HG02884 (cell line): Measurements from ENCODE around the gene UNC5C.

Experiments
- ATAC-seq: cut with Tn5 transposase; IDR thresholded peaks from one replicate; pipeline ENCODE4 v1.9.1; 2021; ENCODE audit warnings: mild to moderate bottlenecking, moderate library complexity; ENCODE audit not compliant: unreplicated experiment

The UNC5C gene

DNA sequence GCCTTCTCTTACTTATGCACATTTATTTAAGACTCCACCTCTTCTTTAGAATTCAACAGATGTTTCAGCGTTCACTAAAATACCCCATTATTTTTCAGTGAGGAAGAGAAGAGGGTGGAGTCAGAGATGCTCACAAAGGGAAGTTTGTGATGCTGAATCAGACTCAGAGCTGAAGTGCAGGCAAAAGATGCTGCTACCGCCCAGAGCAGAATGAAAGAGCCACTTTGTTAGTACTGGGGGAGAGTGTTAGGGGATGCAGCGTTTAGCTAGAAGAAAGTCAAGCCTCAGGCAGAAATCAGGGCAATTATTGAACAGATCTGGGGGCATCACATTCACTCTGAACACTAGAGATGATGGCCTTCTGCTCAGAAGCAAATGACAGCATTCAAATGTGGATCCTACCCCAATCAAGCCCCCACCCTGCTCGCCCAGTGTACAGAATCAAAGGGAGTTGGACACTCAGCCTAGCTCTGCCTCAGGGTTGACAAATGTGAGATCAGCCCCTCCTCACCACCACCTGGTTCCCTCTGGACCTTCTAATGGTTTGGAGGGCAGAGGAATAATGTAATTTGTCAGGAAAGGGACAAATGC is 138.3 kb downstream of the UNC5C start:
- no peak for ATAC-seq

DNA sequence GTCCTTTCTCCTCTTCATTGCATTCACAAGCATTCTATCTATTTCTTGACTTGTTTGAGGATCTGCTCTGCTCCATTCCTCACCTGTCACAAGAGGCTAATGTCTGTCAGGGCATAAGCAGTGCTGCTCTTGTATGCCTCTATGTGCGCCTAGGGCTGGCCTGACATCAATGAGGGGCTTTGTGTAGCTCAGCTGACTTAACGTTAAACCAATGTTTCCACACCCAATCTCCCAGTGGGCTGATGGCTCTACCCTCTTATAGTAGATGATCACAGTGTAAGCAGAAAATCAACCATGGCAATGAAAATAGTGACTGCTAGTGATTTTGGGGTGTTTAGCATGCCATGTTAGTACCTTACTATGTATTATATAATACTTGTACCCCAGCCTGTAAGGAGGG is 139.0 kb downstream of the UNC5C start:
- ATAC-seq = no peak

DNA sequence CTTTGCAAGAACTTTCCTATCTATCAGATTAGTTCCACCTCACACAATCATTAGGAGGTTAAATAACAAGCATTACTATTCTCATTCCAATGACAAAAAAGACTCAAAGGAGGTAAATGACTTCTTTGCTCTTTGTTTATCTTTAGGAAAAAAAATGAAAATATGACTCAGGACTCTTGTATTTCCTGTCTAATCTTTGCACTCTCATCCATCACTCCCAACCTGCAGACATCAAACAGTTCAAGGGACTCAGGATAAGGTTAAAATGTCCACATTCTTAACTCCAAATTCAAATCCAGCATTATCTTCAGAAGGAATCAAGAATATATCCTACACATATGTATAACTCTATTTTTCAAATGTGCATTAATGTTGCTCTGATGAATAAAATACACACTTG is 139.6 kb downstream of the UNC5C start:
- ATAC-seq = no peak

DNA sequence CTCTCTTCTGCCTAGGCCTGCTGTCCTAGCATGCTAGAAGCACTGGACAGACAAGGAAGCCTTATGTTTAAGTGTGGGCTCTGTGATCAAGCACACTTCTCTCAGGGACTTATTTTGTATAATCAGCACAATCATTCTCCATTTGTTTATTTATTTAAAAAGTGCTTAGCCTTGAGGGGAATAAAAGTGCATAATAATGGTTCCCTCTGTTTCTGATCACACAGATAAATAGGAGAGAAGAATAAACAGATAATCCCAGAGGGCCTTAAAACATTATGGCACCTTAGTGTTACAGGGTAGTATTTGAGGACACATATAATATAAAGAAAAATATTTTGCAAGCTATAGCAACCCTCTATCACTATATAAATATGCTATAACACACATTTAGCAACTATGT is 146.5 kb downstream of the UNC5C start:
- no peak for ATAC-seq

DNA sequence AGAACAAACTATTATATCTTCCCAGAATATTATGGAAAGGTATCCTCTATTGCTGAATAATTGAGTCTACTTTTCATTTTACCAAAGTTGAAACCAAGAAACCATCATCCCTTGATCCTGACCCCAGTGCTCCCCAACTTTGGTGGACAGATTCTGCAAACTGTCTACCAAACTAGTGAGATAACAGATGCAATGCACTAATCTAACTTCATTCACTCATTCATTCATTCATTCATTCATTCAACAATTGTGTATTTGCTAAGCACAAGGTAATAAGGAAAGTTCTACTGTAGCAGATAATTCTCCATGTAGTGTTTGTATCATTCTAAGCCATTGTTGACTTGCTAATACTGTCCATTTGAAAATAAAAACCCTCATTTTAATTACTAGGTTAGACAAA is 150.6 kb downstream of the UNC5C start:
- ATAC-seq = no peak

DNA sequence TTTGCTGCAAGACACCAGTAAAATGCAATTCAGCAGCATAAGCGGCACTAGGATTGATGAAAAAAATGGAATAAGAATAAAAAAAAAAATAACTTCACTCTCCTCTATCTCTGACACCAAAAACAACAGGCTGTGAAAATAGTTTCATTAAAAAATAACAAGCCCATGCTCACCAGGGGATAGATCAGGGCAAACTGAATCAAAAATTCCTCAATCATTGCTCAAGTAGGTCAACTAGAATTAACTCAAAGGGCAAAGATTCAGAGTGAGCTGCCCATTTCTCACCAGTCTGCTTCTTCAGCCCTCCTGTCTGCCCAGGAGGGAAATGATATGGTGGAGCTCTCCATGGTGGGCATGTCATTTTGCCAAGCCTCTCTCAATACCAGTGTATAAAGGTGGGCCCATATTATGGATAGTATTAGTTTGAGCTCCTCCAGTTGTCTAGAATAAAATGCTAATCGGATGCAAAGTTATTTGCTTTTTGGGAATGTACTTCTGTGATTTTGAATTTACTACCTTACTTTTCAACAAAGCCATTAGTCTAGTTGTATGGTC is 153.9 kb downstream of the UNC5C start:
- no peak for ATAC-seq

DNA sequence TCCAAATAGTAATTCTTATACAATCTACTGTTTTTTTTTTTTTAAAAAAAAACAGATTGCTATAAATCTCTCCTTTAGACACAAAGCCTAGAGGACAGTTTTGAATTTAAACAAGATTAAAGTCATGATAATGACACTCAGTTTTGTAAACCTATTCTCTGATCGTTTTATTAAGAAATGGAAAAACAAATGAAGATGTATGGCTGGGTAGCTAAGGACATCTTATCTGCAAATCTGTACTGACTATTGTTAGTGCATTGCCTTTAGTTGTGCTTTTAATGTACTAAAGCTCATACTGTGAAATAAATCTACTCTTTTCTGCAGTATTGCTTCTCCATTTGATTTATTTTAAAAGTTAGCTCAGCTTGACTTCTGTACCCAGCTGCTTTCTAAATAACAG is 155.0 kb downstream of the UNC5C start:
- no peak for ATAC-seq

DNA sequence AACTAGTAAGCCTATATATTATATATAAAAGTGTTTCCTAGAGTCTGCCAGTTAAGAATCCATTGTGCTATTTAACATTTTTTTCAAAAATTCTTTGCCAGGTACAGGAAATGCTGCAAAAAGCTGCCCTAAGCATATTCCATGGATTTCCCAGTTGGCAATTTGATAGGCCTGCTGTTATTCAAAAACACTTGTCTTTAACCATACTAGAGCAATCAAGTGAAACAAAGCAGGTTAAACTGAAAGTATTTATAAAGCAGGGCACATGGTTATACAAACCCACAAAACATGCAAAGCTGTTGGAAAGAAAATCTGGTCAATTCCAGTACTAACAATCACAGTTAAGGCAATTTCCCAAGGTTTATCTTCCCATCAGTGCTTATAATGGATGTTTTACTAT is 159.9 kb downstream of the UNC5C start:
- ATAC-seq = no peak

DNA sequence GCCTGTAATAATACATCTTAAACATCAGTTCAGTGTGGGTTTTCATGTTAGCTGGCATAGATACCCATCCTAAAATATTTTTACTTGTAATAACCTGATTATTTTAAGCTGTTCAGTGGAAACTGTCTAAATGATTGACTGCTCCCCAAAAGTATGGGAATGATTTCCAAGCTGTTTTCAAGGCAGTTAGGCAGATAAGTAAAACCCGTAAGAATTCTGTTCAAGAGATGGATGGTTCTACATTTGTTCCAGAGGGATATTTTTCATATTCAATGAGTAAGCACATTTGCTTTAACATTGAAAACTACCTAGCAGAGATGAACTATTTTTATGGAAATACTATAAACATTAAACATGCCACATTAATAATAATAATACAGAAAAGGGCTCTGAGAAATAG is 161.1 kb downstream of the UNC5C start:
- no peak for ATAC-seq

DNA sequence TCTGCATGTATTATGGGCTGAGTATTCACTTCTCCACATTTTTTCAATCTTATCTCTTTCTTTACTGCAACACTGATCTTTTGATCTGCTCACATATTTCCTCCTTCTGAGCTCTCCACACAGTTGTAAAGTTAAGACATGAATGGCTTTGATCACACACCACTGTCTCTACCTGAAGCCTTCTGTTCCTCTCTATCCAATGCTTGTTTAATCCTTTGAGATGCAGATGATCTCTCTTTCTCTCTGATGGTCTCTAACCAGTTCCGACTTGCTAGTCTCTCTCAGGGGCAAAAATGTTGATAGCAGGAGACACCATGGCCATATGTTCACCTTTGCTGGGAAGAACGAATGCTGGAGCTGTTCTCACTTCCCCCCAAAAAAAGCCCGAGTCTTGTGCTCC is 162.4 kb downstream of the UNC5C start:
- no peak for ATAC-seq

DNA sequence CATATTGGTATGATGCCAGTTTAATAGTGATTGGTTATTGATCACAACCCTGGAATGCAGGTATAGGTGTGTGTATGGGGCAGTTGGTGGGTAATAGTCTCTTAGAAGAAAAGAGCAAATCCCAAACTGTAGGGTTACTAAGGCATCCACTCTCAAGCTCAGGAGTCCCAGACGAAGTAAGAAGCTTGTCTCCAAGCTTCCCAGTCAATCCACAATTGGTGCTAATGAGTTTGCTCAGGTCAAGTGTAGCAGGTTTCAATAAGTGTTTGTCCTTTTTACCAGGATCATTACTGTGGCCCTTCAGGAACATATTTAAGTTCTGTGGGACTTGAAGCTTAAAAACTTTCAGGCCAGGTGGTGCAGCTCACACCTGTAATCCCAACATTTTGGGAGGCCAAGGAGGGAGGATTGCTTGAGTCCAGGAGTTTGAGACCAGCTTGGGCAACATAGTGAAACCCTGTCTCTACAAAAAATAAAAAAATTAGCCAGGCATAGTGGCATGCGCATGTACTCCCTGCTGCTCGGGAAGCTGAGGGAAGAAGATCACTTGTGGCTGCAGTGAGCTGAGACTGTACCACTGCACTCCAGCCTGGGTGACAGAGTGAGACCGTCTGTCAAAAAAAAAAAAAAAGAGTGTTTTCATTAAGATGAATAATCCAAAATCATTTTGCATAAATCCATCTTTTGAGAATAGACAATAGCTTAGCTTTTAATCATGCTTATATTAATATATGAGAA is 166.8 kb downstream of the UNC5C start:
- no peak for ATAC-seq

DNA sequence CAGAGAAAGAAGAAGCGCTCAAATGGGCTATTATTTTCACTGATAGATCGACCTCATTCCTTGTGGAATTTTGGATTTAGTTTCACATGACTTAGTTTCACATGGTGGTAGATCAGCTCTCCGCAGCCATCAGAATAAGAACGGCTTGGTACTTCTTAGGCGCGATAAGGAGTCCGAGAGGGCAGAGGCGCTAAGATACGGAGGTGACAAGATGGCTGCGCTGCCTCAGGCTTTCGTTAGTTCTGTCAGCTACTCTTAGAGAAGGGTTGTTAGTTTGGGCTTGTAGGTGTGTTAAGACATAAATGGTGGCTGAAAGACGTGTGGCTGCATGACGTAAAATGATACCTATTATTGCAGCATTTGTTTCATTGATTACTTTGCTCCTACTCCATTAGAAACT is 169.1 kb downstream of the UNC5C start:
- ATAC-seq = no peak

DNA sequence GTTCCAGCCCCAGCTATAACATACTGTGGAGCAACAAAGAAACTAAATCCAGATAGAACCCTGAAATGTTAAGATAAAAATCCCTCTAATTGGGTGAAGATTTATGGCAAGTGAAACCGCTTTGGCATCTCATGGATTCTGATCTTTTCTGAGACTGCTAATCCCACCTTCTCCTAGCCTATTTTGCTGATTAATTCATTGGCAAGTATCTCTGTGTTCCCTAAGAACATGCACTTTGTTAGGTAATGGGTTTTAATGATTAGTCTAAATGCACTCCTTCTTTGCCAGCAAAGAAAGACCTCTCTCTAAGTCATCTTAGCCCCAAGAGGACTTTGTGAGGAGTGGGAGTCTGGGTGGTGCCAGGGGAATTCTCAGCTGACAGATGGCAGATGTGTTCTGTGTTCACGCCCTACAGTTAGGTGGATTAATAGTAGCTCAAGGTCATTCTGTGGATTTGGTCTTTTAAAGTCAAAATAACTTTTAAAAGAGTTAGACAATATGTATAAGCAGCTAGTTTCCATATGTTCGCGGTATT is 171.3 kb downstream of the UNC5C start:
- no peak for ATAC-seq

DNA sequence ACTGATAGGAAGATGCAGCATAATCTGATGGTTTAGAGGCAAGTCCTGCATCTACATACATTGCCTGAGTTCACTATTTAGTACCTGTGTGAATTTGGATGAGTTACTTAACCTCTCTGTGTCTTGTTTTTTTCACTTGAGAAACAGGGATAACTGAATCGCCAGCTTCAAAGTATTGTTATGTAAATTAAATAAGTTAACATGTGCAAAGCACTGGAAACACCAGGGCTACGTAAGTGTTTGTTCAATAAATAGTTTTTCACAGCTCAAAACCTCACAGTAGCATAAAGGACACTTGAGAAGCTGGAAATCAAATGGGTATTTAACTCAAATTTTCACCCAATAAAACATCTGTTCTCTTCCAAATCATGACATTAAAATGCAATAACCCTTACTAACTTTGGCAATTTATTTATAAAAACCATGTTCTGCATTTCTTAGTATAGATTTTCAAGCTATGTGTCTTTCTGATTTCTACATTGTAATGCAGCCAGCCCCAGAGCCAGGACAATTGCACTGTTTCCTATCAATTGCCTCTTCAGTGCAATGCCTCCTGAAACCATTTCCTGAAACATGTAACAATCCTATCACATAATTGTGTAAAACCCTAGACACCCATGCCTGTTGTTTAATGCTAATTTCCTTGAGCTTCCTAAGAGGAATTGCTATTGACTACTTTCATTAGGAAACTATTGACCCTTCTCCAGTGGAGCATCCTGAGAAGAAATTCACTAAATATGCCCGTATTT is 177.1 kb downstream of the UNC5C start:
- ATAC-seq = no peak

DNA sequence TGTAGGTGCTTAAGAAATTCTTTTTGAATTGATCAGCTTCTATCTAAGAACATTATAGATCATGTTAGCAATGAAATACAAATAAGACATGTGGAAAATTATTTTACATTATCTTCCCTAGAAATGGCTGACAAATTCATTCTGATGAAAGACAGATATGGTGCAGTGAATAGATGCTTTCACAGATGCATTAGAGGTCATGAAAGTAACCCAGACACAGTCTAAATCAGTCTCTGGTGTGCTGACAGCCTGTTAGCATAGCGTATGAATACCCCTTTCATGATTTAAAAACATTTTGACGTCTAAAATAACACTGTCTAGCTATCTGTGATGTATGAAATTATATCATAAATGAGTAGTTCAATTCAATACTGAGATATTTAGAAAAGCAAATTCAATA is 180.9 kb downstream of the UNC5C start:
- ATAC-seq = no peak

DNA sequence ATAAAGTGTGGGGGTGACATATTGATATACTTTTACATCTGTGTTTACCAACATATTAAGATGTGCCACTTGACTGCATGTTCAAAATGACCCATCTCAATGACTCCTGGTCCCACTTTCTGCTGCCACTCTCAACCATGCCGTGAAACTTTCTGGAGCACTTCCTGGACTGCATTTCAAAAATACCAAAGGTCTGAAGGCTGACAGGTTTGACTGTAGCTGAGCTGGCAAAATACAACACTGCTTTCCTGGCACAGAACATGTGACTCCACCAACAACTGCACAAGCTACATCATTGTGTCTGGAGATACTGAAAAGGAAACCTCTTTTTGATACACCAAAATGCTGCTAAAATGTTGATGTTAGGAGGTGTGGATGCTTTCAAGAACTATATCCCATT is 184.8 kb downstream of the UNC5C start:
- ATAC-seq = no peak

DNA sequence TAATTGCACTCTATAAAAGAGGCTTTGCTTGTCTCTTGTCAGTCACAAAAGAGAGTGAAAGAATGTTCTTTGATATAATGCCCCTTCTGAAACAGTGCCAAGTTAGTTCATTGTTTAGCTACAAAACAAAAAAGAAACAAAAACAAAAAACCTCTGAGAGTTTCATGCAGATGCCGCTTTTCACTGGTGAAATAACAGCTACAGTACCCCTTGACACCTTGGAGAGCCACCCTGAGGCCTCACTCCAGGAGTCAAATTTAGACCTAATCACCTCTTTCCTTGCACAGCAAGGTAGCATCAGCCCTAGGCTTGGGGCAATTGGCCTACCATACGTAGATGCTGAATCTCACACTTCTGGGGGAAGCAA is 185.2 kb downstream of the UNC5C start:
- ATAC-seq = no peak

DNA sequence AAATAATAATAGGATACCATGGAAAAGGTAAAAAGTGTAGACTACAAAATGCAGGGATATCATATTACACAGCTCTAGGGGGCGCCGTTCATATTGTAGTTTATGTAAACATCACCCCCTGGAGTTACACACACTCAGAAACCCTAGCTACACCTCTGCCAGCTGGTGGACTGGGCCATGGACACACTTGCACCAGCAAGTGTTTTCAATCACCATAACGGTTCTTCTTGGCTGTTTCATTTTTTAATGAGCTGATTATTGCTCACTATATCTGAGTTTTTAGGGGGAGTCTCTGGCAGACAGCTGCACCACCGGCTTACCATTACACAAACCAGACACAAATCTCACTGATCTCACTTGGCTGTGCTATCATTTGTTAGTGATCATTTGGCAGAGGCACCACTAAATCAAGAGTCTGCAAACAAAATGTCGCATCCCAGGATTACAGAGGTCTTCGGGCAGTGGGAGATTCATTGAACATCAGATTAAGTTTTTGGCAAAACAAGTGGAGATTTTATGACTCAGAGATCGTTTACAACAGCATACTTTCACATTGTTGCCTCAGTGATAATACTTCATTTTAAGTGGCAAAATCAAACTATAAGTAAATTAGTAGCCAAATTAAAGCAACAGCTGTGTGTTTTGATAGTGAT is 185.7 kb downstream of the UNC5C start:
- no peak for ATAC-seq

DNA sequence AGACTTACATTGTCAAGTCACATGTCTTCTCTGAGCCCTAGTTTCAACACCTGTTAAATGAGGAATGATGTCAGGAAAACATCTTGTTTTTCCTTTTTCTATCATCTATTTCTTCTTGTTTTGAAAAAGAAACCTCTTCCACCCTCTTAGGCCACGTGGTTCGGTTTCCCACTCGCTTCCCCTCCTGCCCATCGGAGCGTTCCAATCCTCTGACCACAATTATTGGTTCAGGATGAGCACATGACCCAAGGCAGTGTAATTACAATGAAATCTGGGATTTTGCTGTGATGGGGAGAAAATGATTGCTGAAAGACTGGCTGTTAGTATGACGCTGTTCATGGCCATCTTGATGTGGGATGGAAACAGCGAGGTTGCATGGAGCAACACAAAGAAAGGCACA is 186.7 kb downstream of the UNC5C start:
- ATAC-seq = no peak

DNA sequence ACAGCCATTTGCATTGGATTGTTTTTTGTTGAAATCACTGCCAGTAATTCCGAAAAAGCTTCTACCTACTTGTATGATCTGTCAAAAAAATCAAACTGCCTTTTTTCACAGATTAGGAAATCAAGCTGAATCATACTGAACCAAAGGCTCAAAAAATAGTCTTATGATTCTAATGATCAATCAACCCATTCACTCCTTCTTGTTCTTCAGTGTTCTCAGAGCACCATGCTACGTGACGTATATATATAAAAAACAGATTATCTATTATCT is 187.1 kb downstream of the UNC5C start:
- ATAC-seq = no peak

DNA sequence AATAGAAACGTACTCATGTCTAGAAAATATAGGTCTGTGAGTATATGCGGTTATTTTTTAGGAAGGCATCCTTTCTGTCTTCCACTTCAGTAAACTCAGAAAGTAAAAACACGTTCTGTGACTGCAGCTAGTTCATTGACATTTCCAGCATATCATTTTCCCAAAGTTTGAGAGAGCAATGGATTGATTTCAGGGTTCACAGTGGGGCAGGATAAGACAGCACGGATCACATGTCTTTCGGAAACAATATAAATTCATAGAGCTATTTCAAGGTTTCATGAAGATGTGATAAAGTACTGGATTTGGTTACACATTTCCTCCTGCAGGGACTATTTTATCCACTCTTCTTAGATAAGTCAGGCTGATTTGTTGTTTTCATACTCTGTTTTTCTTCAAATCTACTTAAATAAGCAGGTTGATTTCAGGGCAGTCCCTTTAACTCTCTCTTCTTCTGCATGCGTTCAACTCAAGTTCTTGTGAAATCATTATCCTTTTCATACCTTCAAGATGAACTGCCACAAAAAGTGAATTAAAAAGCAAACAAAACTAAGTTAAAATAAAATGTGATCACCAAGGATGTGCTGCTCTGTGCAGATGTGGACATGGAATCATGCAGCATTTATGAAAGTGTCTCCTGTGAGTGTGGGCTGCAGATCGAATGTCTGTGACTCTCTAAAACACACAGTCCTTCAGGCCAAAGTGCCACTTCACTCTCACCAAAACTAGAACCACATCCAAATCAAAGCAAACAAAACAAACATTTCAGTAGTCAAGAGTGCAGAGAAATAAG is 187.7 kb downstream of the UNC5C start:
- ATAC-seq = no peak
